UCSD-AML1 (cell line): ENCODE data around the gene ADGRL1.
"Not testable (repeated sequence)": the region's sequence is repeated elsewhere in the genome, so short reads cannot be mapped to it uniquely, and the experiment has no call there.

ENCODE experiments used
- DNase-seq: peaks from one replicate; lab custom pipeline; 2025; ENCODE audit not compliant: unreplicated experiment; lab: John Stamatoyannopoulos, UW

The ADGRL1 gene

DNA sequence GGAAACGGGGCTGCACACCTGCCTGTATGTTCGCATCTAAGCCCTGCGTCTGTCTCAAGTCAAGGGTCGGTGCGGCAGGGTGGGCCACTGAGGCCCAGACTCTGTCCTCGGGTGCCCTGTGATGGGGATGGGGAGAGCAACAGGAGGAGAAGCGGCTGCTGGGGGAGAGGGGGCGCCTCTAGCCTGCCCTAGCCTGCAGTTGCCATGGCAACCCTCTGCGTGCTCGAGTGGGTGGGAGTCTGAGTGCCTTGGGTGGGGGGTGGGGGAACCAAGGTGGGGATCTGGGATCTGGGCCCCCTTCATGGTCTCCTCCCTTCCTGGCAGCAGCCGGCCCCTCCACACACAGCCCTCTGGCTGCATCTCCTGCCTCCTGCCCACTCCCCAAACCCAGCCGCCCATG is 10.8 kb downstream of the ADGRL1 start:
- DNase-seq = not testable (repeated sequence)

DNA sequence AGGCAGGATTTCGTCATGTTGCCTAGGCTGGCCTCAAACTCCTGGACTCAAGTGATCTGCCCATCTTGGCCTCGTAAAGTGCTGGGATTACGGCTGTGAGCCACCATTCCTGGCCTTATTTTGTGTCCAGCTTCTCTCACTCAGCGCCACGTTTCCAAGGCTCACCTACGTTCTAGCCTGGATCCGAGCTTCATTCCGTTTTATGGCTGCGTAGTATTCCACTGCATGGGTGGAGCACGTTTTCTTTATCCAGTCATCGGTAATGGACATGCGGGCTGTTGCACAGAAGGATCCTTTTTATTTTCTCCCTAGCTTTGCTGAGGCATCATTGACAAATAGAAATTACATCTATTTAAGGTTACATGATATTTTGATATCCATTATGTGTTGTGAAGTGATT is 16.6 kb downstream of the ADGRL1 start:
- no peak for DNase-seq

DNA sequence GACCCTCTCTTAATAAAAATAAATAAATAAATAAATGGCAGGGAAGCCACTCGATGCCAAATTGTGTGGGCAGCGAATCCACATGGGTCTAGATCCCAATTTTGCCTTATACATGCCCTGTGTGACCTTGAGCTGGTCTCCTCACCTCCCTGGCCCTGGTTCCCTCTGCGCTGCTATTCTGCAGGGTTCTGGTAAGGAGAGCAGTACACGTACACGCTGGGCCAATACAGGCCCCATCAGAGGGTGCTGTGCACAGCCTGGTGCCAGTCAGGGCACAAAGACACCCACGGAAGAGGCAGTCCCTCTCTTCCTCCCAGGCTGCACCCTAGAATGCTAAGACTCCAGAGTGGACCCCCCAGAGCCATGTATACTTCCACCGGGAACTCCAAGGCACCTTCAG is 17.9 kb downstream of the ADGRL1 start:
- DNase-seq = not testable (repeated sequence)

DNA sequence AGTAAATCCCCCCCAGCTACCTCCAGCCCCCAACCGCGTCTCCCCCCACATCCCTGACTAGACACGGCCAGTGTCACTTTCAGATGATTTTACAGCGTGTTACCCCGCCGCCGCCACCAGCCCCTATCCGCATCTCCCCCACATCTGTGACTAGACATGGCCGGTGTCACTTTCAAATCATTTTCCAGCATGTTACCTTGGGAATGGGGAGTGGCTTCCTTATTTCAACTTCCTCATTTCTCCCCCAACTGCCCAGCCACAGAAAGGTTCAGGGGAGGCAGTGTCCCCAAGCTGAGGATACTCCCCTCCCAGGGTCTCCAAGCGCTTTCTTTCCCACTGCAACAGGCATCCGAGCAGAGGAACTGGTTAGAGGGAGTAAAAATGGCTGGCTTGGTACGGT is 18.4 kb downstream of the ADGRL1 start:
- peak; percentile 31 for DNase-seq

DNA sequence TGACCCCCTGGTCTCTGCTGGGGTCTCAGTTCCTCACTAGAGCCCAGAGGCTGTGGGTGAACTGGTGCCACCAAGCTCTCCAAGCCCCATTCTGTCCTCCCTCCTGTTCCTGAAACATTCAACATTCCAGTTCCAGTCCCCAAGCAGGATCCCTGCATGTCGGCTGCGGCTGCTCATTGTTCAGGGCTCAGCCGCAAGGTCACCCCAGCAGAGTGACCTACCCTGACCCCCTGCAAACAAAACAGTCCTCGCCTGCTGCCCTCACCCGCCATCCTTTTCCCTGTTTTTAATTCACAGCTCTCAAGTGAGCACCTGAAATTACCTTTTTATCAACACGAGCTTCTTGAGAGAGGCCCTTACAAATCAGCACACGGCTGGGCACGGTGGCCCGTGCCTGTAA is 19.3 kb downstream of the ADGRL1 start:
- DNase-seq = not testable (repeated sequence)

DNA sequence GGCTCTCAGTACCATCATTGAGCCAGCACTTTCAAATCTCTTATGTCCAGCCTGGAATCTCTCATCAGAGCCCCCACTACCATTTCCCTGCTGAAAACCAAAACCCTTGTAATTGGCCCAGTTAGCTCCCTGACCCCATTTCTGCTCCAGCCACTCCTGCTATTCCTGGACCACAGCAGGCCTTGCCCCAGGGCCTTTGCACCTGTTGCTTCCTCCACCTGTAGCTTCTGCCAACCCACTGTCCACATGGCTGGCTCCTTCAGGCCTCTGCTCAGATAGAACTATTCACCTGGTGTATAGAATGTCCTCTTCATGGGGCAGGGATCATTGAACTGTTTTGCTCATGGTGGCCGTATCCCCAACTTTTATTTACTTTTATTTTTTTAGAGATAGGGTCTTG is 20.3 kb downstream of the ADGRL1 start:
- not testable (repeated sequence) for DNase-seq

DNA sequence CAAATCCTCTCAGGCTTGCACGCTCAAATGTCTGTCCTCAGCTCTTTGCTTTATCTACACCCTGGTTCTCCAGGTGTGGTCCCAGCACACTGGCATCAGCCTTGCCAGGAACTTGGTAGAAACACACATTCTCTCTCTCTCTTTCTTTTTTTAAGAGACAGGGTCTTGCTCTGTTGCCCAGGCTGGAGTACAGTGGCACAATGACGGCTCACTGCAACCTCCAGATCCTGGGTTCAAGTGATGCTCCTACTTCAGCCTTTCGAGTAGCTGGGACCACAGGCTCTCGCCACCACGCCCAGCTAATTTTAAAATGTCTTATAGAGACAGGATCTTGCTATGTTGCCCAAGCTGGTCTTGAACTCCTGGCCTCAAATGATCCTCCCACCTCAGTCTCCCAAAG is 20.8 kb downstream of the ADGRL1 start:
- DNase-seq = no peak

DNA sequence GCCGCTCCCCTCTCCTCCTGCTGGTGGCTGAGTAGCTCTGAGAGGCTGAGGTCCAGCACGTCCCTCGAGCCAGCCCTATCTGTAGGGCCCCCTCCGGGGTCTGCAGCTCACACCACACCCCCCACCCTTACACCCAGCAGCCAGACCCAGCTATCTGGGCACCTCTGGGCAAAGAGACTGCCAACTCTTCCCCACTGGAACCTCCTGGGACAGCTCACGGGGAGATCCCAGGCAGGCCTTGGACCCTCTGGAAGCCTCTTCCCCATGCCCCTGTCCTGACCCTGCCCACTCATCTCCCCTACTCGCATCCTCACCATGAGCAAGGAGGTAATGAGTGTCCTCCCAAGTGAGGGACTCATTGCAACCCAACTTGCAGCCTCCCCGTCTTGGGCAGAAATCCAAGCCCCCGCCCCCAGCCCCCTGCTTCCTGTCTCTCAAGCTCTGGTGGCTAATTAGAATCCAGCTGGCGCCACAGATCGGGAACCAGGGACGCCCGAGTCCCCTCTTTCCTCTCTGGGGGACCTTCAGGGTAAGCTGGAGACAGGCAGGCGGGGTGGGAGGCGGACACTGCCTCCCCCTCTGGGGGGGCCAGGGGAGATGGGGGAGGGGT is 22.1 kb downstream of the ADGRL1 start:
- DNase-seq = no peak

DNA sequence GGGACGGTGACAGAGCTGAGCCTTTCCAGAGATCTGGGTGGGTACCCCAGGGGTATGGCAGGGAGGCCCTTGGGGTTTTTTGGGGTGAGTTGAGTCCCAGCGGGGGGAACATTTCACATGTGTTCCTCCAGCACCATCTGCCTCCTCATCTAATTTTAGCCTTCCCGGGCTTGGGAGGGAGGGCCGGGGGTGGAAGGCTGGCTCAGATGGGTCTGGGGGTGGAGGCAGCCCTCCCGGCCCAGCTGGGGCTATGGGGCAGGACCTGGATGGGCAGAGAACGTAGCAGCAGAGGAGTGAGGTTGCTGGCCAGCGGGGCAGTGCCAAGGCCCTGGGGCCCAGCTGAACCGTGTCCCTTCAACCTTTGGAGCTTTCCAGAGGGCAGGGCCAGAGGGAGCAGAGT is 23.5 kb downstream of the ADGRL1 start:
- no peak for DNase-seq

DNA sequence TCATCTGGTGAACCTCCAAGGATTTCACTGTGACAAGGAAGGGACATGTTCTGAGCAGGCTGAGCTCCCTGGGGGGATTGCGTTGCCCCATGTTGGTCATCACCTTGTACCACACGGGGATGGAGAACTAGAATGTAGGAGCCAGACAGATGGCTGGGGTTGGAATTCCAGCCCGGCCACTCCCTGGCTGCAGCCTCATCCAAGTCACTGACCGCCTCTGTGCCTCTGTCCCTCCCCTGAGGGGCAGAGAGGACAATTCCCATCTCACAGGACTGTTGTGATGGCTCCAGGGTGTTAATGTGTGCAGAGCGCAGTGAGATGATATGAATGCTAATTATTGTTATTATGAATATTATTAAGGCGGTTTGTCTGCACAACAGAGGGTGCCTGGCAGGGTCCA is 24.1 kb downstream of the ADGRL1 start:
- no peak for DNase-seq

DNA sequence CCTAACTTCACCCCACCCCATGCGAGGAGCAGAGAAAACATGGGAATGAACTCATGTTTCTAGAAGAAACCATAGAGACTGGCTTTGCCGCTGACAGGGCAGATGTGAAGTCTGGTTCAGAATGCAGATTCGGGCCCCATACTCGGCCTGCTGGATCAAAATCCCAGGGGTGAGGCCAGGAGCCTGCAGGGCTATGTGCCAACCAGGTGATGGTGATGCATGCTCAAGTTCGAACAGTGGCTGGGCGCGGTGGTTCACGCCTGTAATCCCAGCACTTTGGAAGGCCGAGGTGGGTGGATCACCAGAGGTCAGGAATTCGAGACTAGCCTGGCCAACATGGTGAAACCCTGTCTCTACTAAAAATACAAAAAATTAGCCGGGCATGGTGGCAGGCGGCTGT is 24.8 kb downstream of the ADGRL1 start:
- not testable (repeated sequence) for DNase-seq

DNA sequence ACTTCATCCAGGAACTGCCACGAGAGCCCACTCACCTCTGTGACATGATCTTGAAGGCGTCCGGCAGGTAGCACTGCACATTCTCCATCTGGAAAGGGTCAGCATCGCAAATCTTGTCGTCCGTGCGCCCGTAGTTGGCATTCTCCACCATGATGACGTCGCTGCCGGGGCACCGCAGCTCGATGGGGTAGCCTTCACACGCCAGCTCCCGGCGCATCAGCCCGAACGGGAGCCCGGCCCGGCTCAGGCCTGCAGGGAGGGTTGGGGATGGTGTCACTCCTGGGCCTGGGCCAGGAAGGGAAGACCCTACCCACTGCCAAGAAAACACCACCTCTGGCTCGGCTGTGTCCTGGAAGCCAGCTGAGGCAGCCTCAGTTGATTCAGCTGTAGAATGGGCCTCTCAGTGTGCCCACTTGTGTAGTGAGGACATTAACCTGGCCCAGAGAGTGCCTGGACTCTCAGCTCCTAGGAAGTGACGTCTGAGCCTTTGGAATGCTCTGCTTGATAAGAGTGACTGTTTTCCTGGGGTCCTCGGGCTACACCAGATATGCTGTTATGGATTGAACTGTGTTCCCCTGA is 28.4 kb downstream of the ADGRL1 start:
- DNase-seq = no peak

DNA sequence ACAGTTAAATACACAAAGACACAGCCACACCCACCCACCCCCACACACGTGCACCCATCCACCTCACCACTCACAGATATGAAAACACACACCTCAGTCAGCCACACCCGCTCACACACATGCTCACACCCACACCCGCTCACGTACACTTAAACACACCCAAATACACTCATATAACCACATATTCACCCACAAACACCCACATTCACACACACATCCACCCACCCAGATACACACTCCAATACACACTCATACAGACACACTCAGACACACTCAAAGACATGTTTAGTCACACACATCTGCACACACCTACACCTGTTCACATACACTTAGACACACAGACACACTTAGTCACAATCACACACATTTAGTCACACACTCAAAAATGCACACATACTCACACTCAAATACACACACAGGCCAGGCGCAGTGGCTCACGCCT is 30.6 kb downstream of the ADGRL1 start:
- DNase-seq = no peak

DNA sequence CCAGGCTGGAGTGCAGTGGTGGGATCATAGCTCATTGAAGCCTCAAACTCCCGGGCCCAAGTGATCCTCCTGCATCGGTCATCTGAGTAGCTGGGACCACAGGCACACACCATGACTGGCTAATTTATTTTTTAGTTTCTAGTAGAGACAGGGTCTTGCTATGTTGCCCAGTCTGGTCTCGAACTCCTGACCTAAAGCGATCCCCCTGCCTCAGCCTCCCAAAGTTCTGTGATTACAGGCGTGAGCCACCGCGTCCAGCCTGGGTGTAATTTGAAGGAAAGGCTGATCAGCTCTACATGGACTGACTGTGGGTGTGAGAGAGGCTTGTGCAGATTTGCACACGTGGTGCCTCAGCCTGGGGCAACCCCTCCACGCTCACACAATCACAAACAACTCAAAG is 31.1 kb downstream of the ADGRL1 start:
- no peak for DNase-seq

DNA sequence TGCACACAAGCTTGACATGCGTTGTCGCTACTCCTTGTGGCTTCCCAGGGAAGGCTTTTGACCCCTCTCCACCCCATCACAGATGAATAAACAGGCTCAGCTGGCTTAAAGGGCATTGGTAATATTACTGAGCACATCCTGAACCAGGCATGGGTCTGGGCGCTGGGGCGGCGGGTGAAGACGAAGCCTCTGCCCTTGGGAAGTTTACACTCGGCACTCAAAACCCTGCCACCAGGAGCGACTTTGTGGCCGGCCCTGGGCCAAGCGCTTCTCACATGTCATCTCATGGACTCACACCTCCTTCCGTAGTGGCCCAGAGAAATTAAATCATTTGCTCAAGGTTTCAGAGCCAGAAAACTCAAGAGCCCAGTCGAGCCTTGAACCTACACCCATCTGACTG is 37.0 kb downstream of the ADGRL1 start:
- DNase-seq = no peak

DNA sequence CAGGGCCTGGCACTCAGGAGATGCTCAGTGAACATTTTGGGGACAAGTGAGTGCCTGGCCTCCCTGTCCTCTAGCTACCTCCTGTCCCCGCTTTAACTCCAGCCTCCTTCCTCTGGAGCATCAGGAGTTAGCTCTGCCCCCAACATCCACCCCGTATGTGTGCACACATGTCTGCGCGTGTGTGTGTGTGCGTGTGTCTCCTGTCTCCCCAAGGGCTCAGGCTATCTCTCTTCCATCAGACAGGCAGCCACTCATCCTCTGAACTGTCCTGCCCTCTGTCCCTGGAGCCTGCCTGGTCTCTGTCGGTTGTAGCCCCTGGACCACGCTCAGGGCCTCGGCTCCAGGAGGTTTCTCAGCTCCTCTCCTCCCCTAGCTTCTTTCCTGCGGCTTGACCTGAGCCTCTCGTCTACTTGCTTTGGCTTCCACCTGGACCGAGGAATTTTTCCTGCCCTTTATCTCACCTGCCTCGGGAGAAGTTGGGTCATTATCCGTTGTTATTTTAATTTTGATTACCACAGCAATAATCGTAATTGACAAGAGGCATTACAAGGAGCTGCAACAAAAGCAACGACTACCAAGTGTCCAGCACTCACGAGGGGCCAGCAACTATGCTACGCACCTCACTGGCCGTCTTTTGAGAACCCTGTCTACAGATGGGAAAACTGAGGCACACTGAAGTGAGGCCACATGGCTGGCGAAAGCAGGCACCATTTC is 37.6 kb downstream of the ADGRL1 start:
- no peak for DNase-seq

DNA sequence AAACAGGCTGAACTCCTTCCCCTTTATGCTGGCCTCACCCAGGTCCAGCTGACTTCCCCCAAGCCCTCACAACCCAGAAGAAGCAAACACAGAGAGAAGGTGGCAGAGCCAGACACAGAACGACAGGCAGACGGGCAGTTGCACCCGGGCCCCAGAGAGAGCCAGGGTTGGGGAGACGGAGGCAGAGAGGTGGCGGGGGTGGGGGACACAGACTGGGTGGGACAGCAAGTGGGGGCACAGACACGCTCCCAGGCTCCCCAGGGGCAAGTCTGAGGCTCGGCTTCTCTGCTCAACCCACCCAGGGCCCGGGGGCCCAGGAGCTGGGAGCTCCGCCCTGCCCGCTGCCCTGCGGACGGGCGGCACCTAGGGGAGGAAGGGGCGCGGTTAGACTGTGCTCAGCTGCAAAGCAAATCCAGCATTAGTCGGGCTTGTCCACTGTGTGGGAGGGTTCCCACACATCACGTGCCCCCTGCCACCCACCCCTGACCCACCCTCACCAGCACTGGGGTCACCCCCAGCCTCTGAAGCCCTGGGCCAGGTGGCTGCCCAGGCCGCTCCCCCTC is 38.3 kb downstream of the ADGRL1 start:
- no peak for DNase-seq

DNA sequence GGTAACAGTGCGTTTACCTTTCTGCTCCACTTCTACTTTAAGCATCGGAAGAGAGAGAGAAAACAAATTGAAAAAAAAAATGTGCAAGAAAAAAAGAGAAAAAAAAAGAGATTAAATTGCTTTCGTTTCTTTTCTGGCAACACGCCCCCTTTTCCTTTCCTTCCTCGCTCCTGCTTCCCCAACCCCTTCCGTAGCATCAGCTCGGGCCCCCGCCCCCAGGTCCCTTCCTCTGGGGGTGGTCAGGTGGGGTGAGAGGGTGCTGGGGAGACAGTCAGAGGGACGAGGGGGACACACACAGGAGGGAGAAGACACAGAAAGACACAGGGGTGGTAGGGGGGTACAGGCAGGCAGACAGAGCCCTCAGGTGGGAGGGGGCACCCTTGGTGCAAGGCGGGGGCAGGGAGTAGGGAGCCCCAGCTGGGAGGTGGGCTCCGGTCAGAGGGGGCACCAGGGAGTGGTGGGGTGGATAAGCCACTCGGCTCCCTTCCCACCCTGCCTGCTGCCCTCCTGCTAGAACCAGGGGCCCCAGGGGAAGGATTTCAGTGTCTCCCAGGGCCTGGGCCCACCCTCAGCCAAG is 38.9 kb downstream of the ADGRL1 start:
- DNase-seq = no peak

DNA sequence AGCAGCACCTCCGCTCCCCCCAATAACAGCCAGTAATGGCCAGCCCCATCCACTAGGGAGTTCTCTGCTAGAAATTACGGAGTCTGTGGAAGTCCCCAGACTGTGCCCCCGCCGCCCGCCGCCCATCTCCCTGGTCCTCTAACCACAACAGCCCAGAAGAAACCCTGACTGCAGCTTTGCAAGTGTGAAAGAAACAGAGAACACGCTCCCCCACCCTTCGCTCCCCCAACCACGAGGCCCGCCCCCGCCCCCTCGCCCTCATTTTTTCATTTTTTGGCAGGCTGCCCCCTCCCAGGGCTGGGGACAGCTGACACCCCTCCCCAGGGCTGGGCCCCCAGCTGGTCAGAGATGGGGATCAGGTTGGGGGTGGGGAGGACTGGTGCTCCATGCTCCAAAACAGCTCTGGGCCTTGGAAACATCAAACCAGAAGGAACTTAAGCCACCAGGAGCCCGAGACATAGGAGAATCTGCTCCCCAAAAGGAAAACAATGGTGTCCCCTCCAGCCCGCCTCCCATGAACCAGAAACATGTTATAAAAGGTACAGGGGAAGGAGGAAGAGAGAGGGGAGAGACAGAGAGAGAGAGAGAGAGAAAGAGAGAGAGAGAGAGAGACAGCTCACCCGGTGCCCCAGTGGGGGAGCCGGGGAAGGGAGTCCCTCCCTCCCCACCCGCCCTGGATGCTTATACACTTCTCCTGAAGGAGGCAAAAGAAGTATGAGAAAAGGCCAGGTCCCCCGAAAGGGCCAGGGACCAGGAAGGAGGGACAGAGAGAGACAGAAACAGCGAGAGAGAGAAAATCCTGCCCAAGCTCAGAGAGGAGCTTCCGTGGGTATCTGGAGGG is 39.8 kb downstream of the ADGRL1 start:
- no peak for DNase-seq

DNA sequence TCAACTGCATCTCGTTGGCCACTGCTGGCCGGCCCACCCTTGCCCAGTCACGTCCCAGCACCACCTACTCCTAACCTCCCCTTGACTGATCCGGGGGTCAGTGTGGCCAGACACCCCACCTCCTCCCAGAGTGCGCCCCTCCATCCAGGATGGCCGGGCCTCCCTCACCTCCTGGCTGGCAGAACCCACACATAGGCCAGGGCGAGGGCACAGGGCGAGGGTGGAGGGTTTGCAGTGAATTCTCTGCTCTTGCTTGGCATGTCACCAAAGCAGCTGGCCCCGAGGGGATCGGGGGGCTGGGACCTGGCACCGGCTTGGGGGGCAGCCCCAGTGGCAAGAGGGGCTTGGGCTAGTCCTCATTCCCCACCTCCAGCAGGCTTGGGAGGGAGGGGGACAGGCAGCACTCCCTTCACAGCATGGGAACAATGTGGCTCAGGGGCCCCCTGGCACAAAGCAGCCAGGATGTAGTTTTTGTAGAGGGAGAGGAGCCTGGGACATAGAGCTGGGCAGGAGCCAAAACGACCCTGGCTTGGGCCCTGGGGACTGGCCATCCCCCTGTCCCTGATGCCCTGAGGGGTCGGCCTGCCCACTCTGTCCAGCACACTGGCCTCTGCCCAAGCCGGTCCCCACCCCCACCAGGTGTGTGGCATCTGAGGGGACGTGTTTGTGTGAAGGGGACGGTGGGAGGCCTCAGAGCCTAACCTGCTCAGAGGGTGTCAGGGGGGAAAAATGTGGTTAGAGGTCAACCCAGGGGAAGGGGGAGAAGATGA is 41.1 kb downstream of the ADGRL1 start:
- no peak for DNase-seq
